Stimulated activated CD4-positive, alpha-beta T cell treated with anti-CD3 and anti-CD28 coated beads, Interleukin-4, amount 100 ng/mL, for 4 hours (primary cell): ENCODE measurements around the gene ANTXR2.
"Not testable (repeated sequence)": the region's sequence is repeated elsewhere in the genome, so short reads cannot be mapped to it uniquely, and the experiment has no call there.

ENCODE experiments used
- DNase-seq, 2 experiments: peaks; one replicate each; pipeline ENCODE4 v3.0.0-alpha.2; 2020

ANTXR2 gene

GRCh38 chr4:79904331-79904730 is 168.7 kb downstream of the ANTXR2 start:
- DNase-seq, result no peak

DNA sequence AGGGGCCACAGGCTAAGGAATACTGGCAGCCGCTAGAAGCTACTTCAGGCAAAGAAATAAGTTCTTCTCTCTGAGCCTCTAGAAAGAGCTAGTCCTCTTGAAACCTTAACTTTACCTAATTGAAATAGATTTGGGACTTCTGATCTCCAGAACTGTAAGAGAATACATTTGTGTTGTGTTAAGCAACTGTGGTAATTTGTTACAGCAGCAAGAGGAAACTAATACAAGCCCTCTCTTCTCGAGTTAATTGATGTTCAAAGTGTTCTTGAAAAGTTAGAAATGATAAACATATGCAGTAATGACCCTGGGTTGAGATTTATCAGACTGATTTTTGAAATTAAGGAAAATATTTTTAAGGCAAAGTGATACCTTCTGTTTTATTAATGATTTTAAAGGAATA is 172.8 kb downstream of the ANTXR2 start:
- DNase-seq, result no peak

- no peak for DNase-seq
These were observed 173.5 kb downstream of the ANTXR2 start for GRCh38 chr4:79899481-79899880.

DNA sequence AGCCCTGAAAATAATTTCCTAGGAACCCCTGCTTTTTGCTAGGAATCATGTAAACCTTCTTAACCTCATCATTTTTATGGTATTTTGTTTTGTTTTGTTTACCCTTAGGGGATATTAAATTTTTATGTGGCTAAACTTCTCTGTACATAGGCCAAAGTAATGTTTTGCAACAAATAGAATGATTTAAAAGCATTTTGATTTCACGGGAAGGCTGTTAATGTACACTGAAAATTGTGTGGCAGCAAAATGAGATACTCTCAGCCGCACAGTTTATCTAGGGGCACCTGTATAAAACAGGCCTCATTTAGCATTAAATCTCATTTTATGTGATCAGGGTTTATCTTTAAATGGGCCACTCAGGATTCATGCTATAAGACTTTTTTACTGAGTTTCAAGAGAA is 175.0 kb downstream of the ANTXR2 start:
- no peak for DNase-seq

- no peak for DNase-seq
These were observed 175.9 kb downstream of the ANTXR2 start for GRCh38 chr4:79897174-79897573.

DNA sequence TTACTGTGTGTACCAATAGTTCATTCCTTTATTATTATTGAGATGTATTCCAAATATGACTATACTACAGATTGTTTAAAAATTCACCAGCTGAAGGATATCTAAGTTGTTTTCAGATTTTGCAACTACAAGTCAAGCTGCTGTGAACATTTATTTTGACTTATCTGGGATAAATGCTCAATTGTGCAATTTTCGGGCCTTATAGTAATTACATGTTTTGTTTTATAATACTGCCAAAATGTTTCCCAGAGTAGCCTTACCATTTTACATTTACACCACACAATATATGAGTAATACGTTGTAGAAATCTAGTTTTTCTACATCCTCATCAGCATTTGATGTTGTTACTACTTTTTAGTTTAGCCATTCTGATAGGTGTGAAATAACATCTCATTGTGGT is 179.6 kb downstream of the ANTXR2 start:
- DNase-seq, result no peak

- not testable (repeated sequence) for DNase-seq
These were observed 184.0 kb downstream of the ANTXR2 start for GRCh38 chr4:79889026-79889425.

DNA sequence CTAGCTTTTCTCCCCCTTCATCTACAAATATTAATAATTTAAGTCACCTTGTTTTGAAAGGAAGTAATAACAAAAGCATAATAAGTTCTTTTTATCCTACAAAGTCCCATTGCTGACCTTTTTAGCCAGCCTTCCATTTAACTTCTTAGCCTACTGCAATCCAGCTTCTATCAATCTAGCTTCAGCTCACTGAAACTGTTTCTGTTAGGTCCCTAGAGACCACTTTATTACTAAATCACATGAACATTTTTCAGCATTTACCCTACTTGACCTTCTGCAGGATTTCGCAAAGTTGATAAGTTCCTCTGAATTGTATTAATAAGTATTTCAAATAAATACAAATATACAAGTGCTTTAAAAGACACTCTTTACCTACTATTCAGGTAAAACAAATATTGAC is 186.5 kb downstream of the ANTXR2 start:
- no peak for DNase-seq

- DNase-seq, result no peak
These were observed 187.0 kb downstream of the ANTXR2 start for GRCh38 chr4:79886021-79886420.

GRCh38 chr4:79883290-79883689 is 189.7 kb downstream of the ANTXR2 start:
- DNase-seq, result no peak

GRCh38 chr4:79882806-79883205 is 190.2 kb downstream of the ANTXR2 start:
- no peak for DNase-seq

- no peak for DNase-seq
These were observed 191.6 kb downstream of the ANTXR2 start for GRCh38 chr4:79881407-79881806.

GRCh38 chr4:79877511-79877910 is 195.5 kb downstream of the ANTXR2 start:
- DNase-seq, result no peak

- no peak for DNase-seq
These were observed 197.6 kb downstream of the ANTXR2 start for GRCh38 chr4:79875344-79875899.

DNA sequence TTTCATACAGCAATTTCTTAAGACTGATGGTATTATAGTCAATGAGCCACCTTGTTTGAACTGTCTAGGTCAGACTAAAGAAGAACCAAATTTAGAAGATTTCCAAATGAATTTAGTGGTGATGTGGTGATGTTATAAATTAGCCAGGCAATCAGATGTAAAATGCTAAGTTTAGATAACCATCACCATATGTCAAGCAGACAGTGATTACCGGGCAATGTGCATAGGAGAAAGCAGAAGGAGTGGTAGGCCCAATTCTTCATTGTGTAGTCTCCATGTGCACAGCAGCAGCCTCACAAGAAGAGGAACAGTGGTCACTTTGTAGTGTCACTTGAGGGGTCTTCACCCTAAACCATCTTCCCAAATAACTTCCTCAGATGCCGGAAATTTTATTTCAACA is 198.8 kb downstream of the ANTXR2 start:
- no peak for DNase-seq

GRCh38 chr4:79872738-79873137 is 200.3 kb downstream of the ANTXR2 start:
- DNase-seq, result no peak

DNA sequence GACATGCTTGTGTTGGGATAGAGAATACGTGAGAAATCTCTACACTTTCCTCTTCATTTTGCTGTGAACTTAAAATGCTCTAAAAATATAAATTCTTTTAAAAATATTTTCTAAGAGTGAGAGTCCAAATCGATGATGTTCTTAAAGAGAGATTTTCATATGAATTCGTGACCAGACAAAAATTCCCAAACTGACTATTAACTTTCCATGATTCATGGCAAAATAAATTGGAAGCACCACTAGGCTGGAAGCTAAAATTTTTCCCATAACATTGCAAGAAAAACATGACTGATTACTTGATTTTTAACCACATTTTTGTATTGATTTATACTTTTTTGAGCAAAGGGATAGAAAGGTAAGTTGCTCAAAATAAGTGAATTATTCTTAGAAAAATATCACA is 201.1 kb downstream of the ANTXR2 start:
- DNase-seq, result no peak

- no peak for DNase-seq
These were observed 203.3 kb downstream of the ANTXR2 start for GRCh38 chr4:79869597-79870237.

- no peak for DNase-seq
These were observed 207.8 kb downstream of the ANTXR2 start for GRCh38 chr4:79865201-79865597.

GRCh38 chr4:79864500-79865200 is 208.4 kb downstream of the ANTXR2 start:
- DNase-seq, result no peak

DNA sequence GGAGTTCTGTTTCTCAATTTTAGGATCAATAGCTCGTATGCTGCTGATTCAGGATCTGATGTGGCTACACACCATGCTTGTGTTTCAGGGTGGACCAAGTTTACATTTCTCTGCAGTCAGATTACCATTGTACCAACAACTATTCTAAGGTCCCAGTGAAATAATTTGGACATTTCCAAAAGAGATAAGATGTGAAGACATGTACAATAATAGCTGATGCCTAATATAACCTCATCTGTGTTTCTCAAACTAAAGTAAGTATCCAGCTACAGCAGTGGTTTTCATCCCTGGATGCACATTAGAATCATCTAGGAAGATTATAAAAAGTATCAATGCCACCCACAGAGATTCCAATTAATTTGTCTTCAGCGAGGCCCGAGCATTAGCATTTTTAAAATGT is 209.7 kb downstream of the ANTXR2 start:
- DNase-seq, result no peak

- DNase-seq, result no peak
These were observed 210.2 kb downstream of the ANTXR2 start for GRCh38 chr4:79862821-79863220.

- no peak for DNase-seq
These were observed 215.2 kb downstream of the ANTXR2 start for GRCh38 chr4:79857811-79858210.

- DNase-seq, result no peak
These were observed 216.8 kb downstream of the ANTXR2 start for GRCh38 chr4:79856196-79856595.
